CD8-positive, alpha-beta memory T cell (primary cell): ENCODE data around the gene PAK1. TPM values are rescaled to one million over a fixed set of nuclear protein-coding genes. Genes with fewer than 3 reads are reported as not detected.

ENCODE experiments used
- CTCF ChIA-PET: fragments of 350-600 bp; sonication (Branson Sonifier 250); formaldehyde crosslinking; loops from one replicate; lab custom pipeline; 2021; ENCODE audit warnings: antibody characterized with exemption; lab: Charles Lee
- POLR2A ChIA-PET: fragments of 350-600 bp; sonication (Branson Sonifier 250); formaldehyde crosslinking; loops from one replicate; lab custom pipeline; 2021; ENCODE audit warnings: antibody characterized with exemption; lab: Charles Lee
- DNase-seq, 5 donors: peaks; one replicate each; pipeline versions ENCODE4 v3.0.0 to v3.0.0-alpha.2; 2020 to 2022; ENCODE audit warnings: mixed read lengths in 1 of 5
- H3K27ac ChIP-seq: one replicate; pipeline ENCODE4 v1.7.0; 2013; ENCODE audit warnings: low read depth, mild to moderate bottlenecking, low read length, moderate library complexity
- H3K27me3 ChIP-seq: 2 replicates; pipeline ENCODE4 v1.7.0; 2013; ENCODE audit warnings: low read length, mild to moderate bottlenecking; ENCODE audit not compliant: insufficient read depth, poor library complexity, severe bottlenecking
- H3K36me3 ChIP-seq: 2 replicates; pipeline ENCODE4 v1.7.0; 2013; ENCODE audit warnings: mild to moderate bottlenecking, low read length, moderate library complexity; ENCODE audit not compliant: insufficient read depth
- H3K4me1 ChIP-seq: 2 replicates; pipeline ENCODE4 v1.7.0; 2013; ENCODE audit warnings: mild to moderate bottlenecking, low read length, moderate library complexity; ENCODE audit not compliant: insufficient read depth
- H3K4me3 ChIP-seq: 2 replicates; pipeline ENCODE4 v1.7.0; 2013; ENCODE audit warnings: mild to moderate bottlenecking, low read length
- H3K9me3 ChIP-seq: 2 replicates; pipeline ENCODE4 v1.7.0; 2013; ENCODE audit warnings: mild to moderate bottlenecking, low read length
- H3K27ac Mint-ChIP-seq, 8 donors: one replicate each; pipeline ENCODE4 v1.8.0; 2020 to 2021; ENCODE audit warnings: mixed read lengths in 8 of 8, mild to moderate bottlenecking in 6 of 8, inconsistent platforms in 3 of 8, moderate library complexity in 3 of 8
- H3K27me3 Mint-ChIP-seq, 2 donors: one replicate each; pipeline ENCODE4 v1.8.0; 2020 to 2021; ENCODE audit warnings: mixed read lengths in 2 of 2, mild to moderate bottlenecking in 1 of 2, moderate library complexity in 1 of 2
- H3K36me3 Mint-ChIP-seq, 3 donors: one replicate each; pipeline ENCODE4 v1.8.0; 2020 to 2021; ENCODE audit warnings: mixed read lengths in 3 of 3, inconsistent platforms in 1 of 3, mild to moderate bottlenecking in 1 of 3
- H3K4me1 Mint-ChIP-seq, 3 donors: one replicate each; pipeline ENCODE4 v1.8.0; 2020 to 2021; ENCODE audit warnings: mixed read lengths in 3 of 3, inconsistent platforms in 1 of 3, mild to moderate bottlenecking in 1 of 3
- H3K4me3 Mint-ChIP-seq, 7 donors: one replicate each; pipeline ENCODE4 v1.8.0; 2020 to 2021; ENCODE audit warnings: mixed read lengths in 7 of 7, mild to moderate bottlenecking in 6 of 7, moderate library complexity in 4 of 7, inconsistent platforms in 2 of 7
- H3K9me3 Mint-ChIP-seq, 5 donors: one replicate each; pipeline ENCODE4 v1.8.0; 2020 to 2022; ENCODE audit warnings: mixed read lengths in 5 of 5, mild to moderate bottlenecking in 3 of 5, moderate library complexity in 2 of 5, inconsistent platforms in 1 of 5
- polyA plus RNA-seq: library from polyadenylated mRNA; unstranded; fragments of 300-500 nt; fragmentation: Illumina TruSeq; gene quantifications from one replicate; pipeline ENCODE4 v1.2.3, GENCODE V29; 2021
- total RNA-seq, 2 experiments: library from RNA; stranded (reverse); gene quantifications; one replicate each; pipeline ENCODE4 v1.2.3, GENCODE V29; 2021

Gene PAK1
- total and polyA plus RNA-seq, 3 experiments from 2014 or later, result 9.3 to 32.1 (median 25.9) TPM

DNA sequence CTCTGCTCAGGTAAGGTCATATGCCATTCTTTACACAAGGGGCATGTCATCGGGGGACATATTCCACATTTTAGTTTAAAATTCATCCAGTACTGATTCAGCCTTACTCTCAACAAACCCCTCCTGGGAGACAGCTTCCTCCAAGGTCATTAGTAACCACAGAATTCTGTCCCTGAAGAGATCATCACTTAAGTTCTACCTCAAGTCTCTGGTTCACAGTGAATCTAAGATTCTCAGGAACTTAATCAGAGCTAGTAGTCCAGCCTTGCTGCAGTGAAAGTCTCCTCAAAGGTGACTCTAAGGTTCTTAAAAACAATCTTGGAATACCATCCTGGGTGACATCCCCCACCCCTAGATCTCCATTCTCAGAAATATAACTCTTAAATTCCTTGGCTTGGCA is 153.5 kb downstream of the PAK1 start:
- CTCF ChIA-PET, result no interaction called here

GRCh38 chr11:77318600-77318999 is 155.3 kb downstream of the PAK1 start:
- DNase-seq, result no peak
- CTCF ChIA-PET, result no interaction called here
- H3K4me3 ChIP-seq, result no peak overlapping the region
- peaks cover 0 to 4% of the 10 kb centered on the region in 2 donors for H3K27me3 Mint-ChIP-seq
- no peaks in the 10 kb centered on the region for H3K4me1 ChIP-seq
- peaks cover 0 to 13% (median 8%) of the 10 kb centered on the region in 3 donors for H3K36me3 Mint-ChIP-seq
- H3K36me3 ChIP-seq, result peaks cover 6% of the 10 kb centered on the region
- POLR2A ChIA-PET, result no interaction called here
- no peaks in the 10 kb centered on the region for H3K27me3 ChIP-seq
- no peak overlapping the region for H3K27ac ChIP-seq
- no peaks in the 10 kb centered on the region for H3K4me1 Mint-ChIP-seq
- H3K9me3 ChIP-seq, result no peaks in the 10 kb centered on the region
- H3K9me3 Mint-ChIP-seq, result no peaks in the 10 kb centered on the region
- no peak overlapping the region for H3K4me3 Mint-ChIP-seq
- H3K27ac Mint-ChIP-seq, result no peak overlapping the region

More for the DNA sequence above, 153.5 kb downstream of the PAK1 start:
- H3K27me3 ChIP-seq, result no peaks in the 10 kb centered on the region
- no peaks in the 10 kb centered on the region for H3K9me3 Mint-ChIP-seq
- H3K27ac ChIP-seq, result no peak overlapping the region
- POLR2A ChIA-PET, result no interaction called here
- DNase-seq, result no peak
- no peaks in the 10 kb centered on the region for H3K4me1 ChIP-seq
- no peak overlapping the region for H3K4me3 ChIP-seq
- peaks cover 0 to 17% (median 8%) of the 10 kb centered on the region in 3 donors for H3K36me3 Mint-ChIP-seq
- no peaks in the 10 kb centered on the region for H3K4me1 Mint-ChIP-seq
- no peak overlapping the region for H3K27ac Mint-ChIP-seq
- no peaks in the 10 kb centered on the region for H3K9me3 ChIP-seq
- peaks cover 6% of the 10 kb centered on the region for H3K36me3 ChIP-seq
- peaks cover 0 to 4% of the 10 kb centered on the region in 2 donors for H3K27me3 Mint-ChIP-seq
- no peak overlapping the region for H3K4me3 Mint-ChIP-seq

DNA sequence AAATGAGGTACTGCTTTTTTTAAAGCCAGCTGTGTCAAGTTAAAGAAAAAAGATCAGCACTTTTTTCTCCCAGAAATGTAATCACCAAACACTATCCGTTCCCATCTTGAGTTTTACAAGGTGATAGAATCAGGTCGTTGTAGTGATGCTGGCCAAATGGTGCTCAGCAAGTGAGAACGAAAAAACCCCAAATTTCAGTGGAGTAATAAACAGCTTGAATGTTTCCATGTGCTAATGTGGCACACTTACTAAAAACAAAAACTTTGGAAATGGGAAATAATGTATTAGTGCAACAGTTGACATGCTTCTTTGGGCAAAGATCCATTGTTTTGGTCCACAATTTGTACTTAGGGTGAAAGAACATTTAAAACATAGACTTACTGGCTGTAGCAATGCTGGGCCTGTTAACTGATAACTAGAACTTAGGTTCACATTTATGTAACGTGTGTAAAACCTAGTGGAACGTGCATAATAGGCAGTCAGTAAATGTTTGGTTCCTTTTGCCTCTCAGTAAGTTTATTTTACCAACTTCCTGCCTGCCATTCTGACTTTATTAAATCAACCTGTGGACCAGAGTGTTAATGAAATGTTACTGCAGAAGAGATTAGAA is 157.1 kb downstream of the PAK1 start:
- POLR2A ChIA-PET, result no interaction called here
- H3K27me3 ChIP-seq, result no peaks in the 10 kb centered on the region
- no peaks in the 10 kb centered on the region for H3K4me1 Mint-ChIP-seq
- no peak overlapping the region for H3K4me3 Mint-ChIP-seq
- no peaks in the 10 kb centered on the region for H3K9me3 Mint-ChIP-seq
- H3K36me3 Mint-ChIP-seq, result peaks cover 0 to 1% (median 0%) of the 10 kb centered on the region in 3 donors
- no peaks in the 10 kb centered on the region for H3K9me3 ChIP-seq
- no peak overlapping the region for H3K27ac ChIP-seq
- DNase-seq, result no peak
- no peak overlapping the region for H3K4me3 ChIP-seq
- H3K36me3 ChIP-seq, result no peaks in the 10 kb centered on the region
- H3K4me1 ChIP-seq, result no peaks in the 10 kb centered on the region
- H3K27ac Mint-ChIP-seq, result no peak overlapping the region
- CTCF ChIA-PET, result no interaction called here
- H3K27me3 Mint-ChIP-seq, result peaks cover 4% of the 10 kb centered on the region in 2 donors

- Mint-ChIP-seq H3K9me3 (no peaks in the 10 kb centered on the region), H3K27ac (no peak overlapping the region), H3K36me3 (no peaks in the 10 kb centered on the region), H3K4me3 (no peak overlapping the region), H3K4me1 (no peaks in the 10 kb centered on the region), H3K27me3 (peaks cover 4 to 9% of the 10 kb centered on the region in 2 donors)
- POLR2A ChIA-PET, result no interaction called here
- Histone ChIP-seq H3K9me3 (no peaks in the 10 kb centered on the region), H3K36me3 (no peaks in the 10 kb centered on the region), H3K4me3 (no peak overlapping the region), H3K27me3 (no peaks in the 10 kb centered on the region), H3K4me1 (no peaks in the 10 kb centered on the region), H3K27ac (no peak overlapping the region)
- CTCF ChIA-PET, result no interaction called here
- DNase-seq, result no peak
Observed at GRCh38 chr11:77312107-77312506, 161.8 kb downstream of the PAK1 start.

DNA sequence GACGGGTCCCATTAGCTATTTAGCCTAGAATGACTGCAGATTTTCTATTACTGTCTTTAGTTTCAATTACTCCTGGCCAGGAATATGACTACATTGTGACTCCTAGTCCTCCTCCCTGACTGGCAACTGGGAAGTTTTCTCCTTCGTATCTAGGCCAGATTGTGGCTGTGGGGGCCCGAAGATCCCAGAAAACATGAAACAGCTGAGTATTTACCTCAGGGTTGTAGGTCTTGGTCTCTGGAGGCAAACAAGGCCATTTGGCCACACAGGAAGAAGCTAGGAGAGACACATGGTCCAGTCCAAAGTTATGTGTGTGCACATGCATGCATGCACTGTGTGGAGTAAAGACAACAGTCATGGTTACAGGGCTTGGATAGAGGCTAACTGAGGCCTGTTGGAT is 162.2 kb downstream of the PAK1 start:
- H3K36me3 ChIP-seq, result no peaks in the 10 kb centered on the region
- Mint-ChIP-seq H3K36me3 (no peaks in the 10 kb centered on the region), H3K27ac (no peak overlapping the region), H3K4me3 (no peak overlapping the region), H3K4me1 (no peaks in the 10 kb centered on the region), H3K9me3 (no peaks in the 10 kb centered on the region), H3K27me3 (peaks cover 4 to 9% of the 10 kb centered on the region in 2 donors)
- DNase-seq, result no peak
- POLR2A ChIA-PET, result no interaction called here
- H3K4me3 ChIP-seq, result no peak overlapping the region
- CTCF ChIA-PET, result no interaction called here
- H3K27me3 ChIP-seq, result no peaks in the 10 kb centered on the region
- H3K4me1 ChIP-seq, result no peaks in the 10 kb centered on the region
- no peaks in the 10 kb centered on the region for H3K9me3 ChIP-seq
- H3K27ac ChIP-seq, result no peak overlapping the region

GRCh38 chr11:77310721-77311120 is 163.2 kb downstream of the PAK1 start:
- Histone ChIP-seq H3K9me3 (no peaks in the 10 kb centered on the region), H3K36me3 (no peaks in the 10 kb centered on the region), H3K4me1 (no peaks in the 10 kb centered on the region), H3K4me3 (no peak overlapping the region), H3K27me3 (no peaks in the 10 kb centered on the region), H3K27ac (no peak overlapping the region)
- no peak overlapping the region for H3K27ac Mint-ChIP-seq
- peaks cover 0 to 9% of the 10 kb centered on the region in 2 donors for H3K27me3 Mint-ChIP-seq
- CTCF ChIA-PET, result no interaction called here
- no peak for DNase-seq
- POLR2A ChIA-PET, result no interaction called here
- no peaks in the 10 kb centered on the region for H3K36me3 Mint-ChIP-seq
- no peaks in the 10 kb centered on the region for H3K4me1 Mint-ChIP-seq
- no peak overlapping the region for H3K4me3 Mint-ChIP-seq
- H3K9me3 Mint-ChIP-seq, result no peaks in the 10 kb centered on the region

- Mint-ChIP-seq H3K4me3 (no peak overlapping the region), H3K27me3 (peaks cover 0 to 9% of the 10 kb centered on the region in 2 donors), H3K4me1 (no peaks in the 10 kb centered on the region), H3K27ac (no peak overlapping the region), H3K36me3 (no peaks in the 10 kb centered on the region), H3K9me3 (no peaks in the 10 kb centered on the region)
- Histone ChIP-seq H3K9me3 (no peaks in the 10 kb centered on the region), H3K36me3 (no peaks in the 10 kb centered on the region), H3K27me3 (no peaks in the 10 kb centered on the region), H3K4me3 (no peak overlapping the region), H3K4me1 (no peaks in the 10 kb centered on the region), H3K27ac (no peak overlapping the region)
- no peak for DNase-seq
- CTCF ChIA-PET, result no interaction called here
- POLR2A ChIA-PET, result no interaction called here
Observed at GRCh38 chr11:77309401-77310085, 164.4 kb downstream of the PAK1 start.

- ChIA-PET CTCF (no interaction called here), POLR2A (no interaction called here)
- Mint-ChIP-seq H3K36me3 (no peaks in the 10 kb centered on the region), H3K4me3 (no peak overlapping the region), H3K9me3 (no peaks in the 10 kb centered on the region), H3K27ac (no peak overlapping the region), H3K27me3 (peaks cover 0 to 9% of the 10 kb centered on the region in 2 donors), H3K4me1 (no peaks in the 10 kb centered on the region)
- H3K4me3 ChIP-seq, result no peak overlapping the region
- H3K4me1 ChIP-seq, result no peaks in the 10 kb centered on the region
- H3K9me3 ChIP-seq, result no peaks in the 10 kb centered on the region
- no peaks in the 10 kb centered on the region for H3K36me3 ChIP-seq
- no peak for DNase-seq
- H3K27me3 ChIP-seq, result no peaks in the 10 kb centered on the region
- no peak overlapping the region for H3K27ac ChIP-seq
Observed at GRCh38 chr11:77308838-77309237, 165.1 kb downstream of the PAK1 start.
